Measurements from ENCODE around the gene NALCN.

DNA sequence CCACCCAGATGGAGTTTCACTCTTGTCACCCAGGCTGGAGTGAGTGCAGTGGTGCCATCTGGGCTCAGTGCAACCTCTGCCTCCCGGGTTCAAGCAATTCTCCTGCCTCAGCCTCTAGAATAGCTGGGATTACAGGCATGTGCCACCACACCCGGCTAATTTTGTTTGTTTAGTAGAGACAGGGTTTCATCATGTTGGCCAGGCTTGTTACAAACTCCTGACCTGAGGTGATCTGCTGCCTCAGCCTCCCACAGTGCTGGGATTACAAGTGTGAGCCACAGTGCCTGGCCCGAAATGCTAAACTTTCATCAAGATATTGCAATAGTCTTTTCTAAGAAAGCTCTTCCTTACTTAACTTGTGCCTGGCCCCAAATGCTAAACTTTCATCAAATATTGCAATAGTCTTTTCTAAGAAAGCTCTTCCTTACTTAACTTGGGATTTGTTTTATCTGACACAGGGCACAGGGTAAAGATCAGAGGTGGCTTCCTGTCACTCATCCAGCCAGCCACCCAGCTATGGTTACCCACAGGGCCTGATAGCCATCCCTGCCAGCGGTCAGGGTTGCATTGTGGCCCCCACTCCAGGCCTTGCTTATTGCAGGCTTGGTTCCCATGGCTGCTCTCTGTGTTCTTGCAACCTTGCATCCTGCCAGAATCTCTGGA lies 389.4 kb downstream of the NALCN start:
- TF ChIP-seq CTCF (IDR thresholded peaks at IDR 0.05) = no peak
- TF ChIP-seq EZH2 (IDR thresholded peaks at IDR 0.05; ENCODE audit: borderline replicate concordance, insufficient read depth, low read depth, low read length, poor library complexity, severe bottlenecking) = no peak

Data from B cell (primary cell).